Keratinocyte (primary cell): ENCODE data around the gene FRMD4B. TPM values are rescaled to one million over a fixed set of nuclear protein-coding genes. Genes with fewer than 3 reads are reported as not detected.

Experiments used
- DNase-seq: peaks from one replicate; pipeline ENCODE4 v3.0.0-alpha.2; 2011; ENCODE audit warnings: low read depth, missing footprints, low spot score
- FAIRE-seq: peaks from 2 replicates; lab custom pipeline; 2011; peaks lifted over from hg19 to GRCh38; lab: Jason Lieb, UNC
- H2AFZ ChIP-seq: 2 replicates; pipeline ENCODE4 v1.6.0; 2012; ENCODE audit warnings: low read length, control low read depth, inconsistent platforms; ENCODE audit not compliant: control insufficient read depth
- H3K27ac ChIP-seq: 2 replicates; pipeline ENCODE4 v1.5.1; 2011; ENCODE audit warnings: low read length; ENCODE audit not compliant: control insufficient read depth, insufficient read depth
- H3K27me3 ChIP-seq: 3 replicates; pipeline ENCODE4 v1.6.0; 2011; ENCODE audit warnings: low read length; ENCODE audit not compliant: control insufficient read depth, insufficient read depth; ENCODE audit errors: extremely low read depth
- H3K36me3 ChIP-seq, 2 experiments: 2 replicates in 1 of 2; 3 replicates in 1 of 2; pipeline ENCODE4 v1.5.1; 2011; ENCODE audit warnings: low read length in 2 of 2, mild to moderate bottlenecking in 1 of 2; ENCODE audit not compliant: control insufficient read depth in 2 of 2, insufficient read depth in 2 of 2; ENCODE audit errors: extremely low read depth in 1 of 2
- H3K4me1 ChIP-seq: 3 replicates; pipeline ENCODE4 v1.5.1; 2011; ENCODE audit warnings: low read length; ENCODE audit not compliant: control insufficient read depth, insufficient read depth; ENCODE audit errors: extremely low read depth
- H3K4me2 ChIP-seq: 3 replicates; pipeline ENCODE4 v1.6.0; 2011; ENCODE audit warnings: low read depth, low read length; ENCODE audit not compliant: control insufficient read depth, insufficient read depth; ENCODE audit errors: extremely low read depth
- H3K4me3 ChIP-seq, 3 experiments: fragments of 200-600 bp in 1 of 3; sonication (generic) in 1 of 3; 2 replicates in 2 of 3; 3 replicates in 1 of 3; pipeline ENCODE4 v1.5.1; 2011 to 2016; ENCODE audit warnings: low read length in 3 of 3, mild to moderate bottlenecking in 3 of 3, control low read depth in 2 of 3, inconsistent platforms in 1 of 3, low read depth in 1 of 3, mixed read lengths in 1 of 3, mixed run types in 1 of 3, moderate library complexity in 1 of 3; ENCODE audit not compliant: control insufficient read depth in 2 of 3, insufficient read depth in 2 of 3; ENCODE audit errors: extremely low read depth in 1 of 3
- H3K79me2 ChIP-seq: 2 replicates; pipeline ENCODE4 v1.6.0; 2012; ENCODE audit warnings: low read length; ENCODE audit not compliant: control insufficient read depth, insufficient read depth
- H3K9ac ChIP-seq: 3 replicates; pipeline ENCODE4 v1.6.0; 2011; ENCODE audit warnings: low read length; ENCODE audit not compliant: control insufficient read depth, insufficient read depth; ENCODE audit errors: extremely low read depth
- H3K9me1 ChIP-seq: 3 replicates; pipeline ENCODE4 v1.6.0; 2011; ENCODE audit warnings: low read length; ENCODE audit not compliant: control insufficient read depth, insufficient read depth; ENCODE audit errors: extremely low read depth
- H3K9me3 ChIP-seq: 2 replicates; pipeline ENCODE4 v1.5.1; 2012; ENCODE audit warnings: low read depth, low read length; ENCODE audit not compliant: control insufficient read depth
- H4K20me1 ChIP-seq: 3 replicates; pipeline ENCODE4 v1.6.0; 2011; ENCODE audit warnings: low read length; ENCODE audit not compliant: control insufficient read depth, insufficient read depth; ENCODE audit errors: extremely low read depth
- EZH2 ChIP-seq: IDR thresholded peaks from one replicate; pipeline ENCODE4 v1.6.1; 2012; ENCODE audit warnings: inconsistent platforms, mild to moderate bottlenecking, low read length, moderate library complexity
- dilution Hi-C: fragments of 300-500 bp; cut with MboI; formaldehyde crosslinking; loops from one replicate; pipeline ENCODE4 v1.7.0; 2020; ENCODE audit warnings: low sequenced_read_pairs; ENCODE audit not compliant: extremely low pct_ligation_motif_present
- polyA plus RNA-seq, 5 experiments: library from polyadenylated mRNA; depleted of rRNA in 3 of 5; stranded (reverse) in 3 of 5; stranded (forward) in 1 of 5; unstranded in 1 of 5; fragments of >200 nt; gene quantifications; 1 replicate in 1 of 5; 2 replicates in 3 of 5; 3 replicates in 1 of 5; pipeline versions ENCODE4 v1.2.1 to v1.2.3, GENCODE V29; 2011 to 2012; ENCODE audit warnings: missing spikeins in 2 of 5, low read depth in 1 of 5, low replicate concordance in 1 of 5
- TF ChIP-seq, protein P1 (sequence below), 3 experiments: IDR thresholded peaks in 1 of 3; conservative IDR thresholded peaks in 1 of 3; optimal IDR thresholded peaks in 1 of 3; 2 replicates in 2 of 3; 3 replicates in 1 of 3; pipeline versions ENCODE3 to v1.5.1; 2011; ENCODE audit warnings: low read length in 3 of 3, mild to moderate bottlenecking in 3 of 3, moderate library complexity in 2 of 3, control low read depth in 1 of 3, inconsistent platforms in 1 of 3; ENCODE audit not compliant: insufficient read depth in 2 of 3; ENCODE audit errors: extremely low read depth in 1 of 3

The FRMD4B gene
- polyA plus RNA-seq, 1 donor (not counting 4 experiments of a cell fraction or from before 2014, with no cell fraction given) = 48.3 TPM

DNA sequence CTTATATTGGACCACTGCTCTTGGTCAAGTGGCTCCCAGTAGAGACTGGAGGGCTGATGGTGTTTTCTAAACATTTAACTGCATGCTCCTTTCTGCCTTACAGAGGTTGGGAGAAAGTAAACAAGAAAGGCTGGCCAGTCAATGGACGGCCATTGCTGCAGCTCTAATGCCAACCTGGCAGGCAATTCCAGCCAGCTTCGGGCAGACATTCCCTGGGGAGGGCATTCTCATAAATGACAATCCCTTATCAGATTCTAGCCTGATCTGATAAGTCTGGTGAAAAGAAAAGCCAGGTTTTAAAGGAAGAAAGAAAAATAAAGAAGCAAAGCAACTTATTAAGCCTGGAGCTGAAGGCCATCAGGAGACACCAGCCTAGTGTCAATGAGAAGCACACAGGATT is 60.7 kb downstream of the FRMD4B start:
- Histone ChIP-seq H3K9me1 (no peaks in the 10 kb centered on the region), H3K36me3 (peaks cover 1 to 12% of the 10 kb centered on the region in 2 experiments), H3K9me3 (no peaks in the 10 kb centered on the region), H3K4me3 (no peak overlapping the region), H3K9ac (no peak overlapping the region), H3K79me2 (peaks cover 4% of the 10 kb centered on the region), H3K4me2 (no peak overlapping the region), H3K4me1 (peaks cover 16% of the 10 kb centered on the region), H3K27me3 (no peaks in the 10 kb centered on the region), H4K20me1 (no peaks in the 10 kb centered on the region), H2AFZ (no peak overlapping the region), H3K27ac (no peak overlapping the region)
- FAIRE-seq (no peak), DNase-seq (no peak)
- dilution Hi-C loops = no loop called here
- TF ChIP-seq EZH2 = no peak
- TF ChIP-seq, protein P1, sequence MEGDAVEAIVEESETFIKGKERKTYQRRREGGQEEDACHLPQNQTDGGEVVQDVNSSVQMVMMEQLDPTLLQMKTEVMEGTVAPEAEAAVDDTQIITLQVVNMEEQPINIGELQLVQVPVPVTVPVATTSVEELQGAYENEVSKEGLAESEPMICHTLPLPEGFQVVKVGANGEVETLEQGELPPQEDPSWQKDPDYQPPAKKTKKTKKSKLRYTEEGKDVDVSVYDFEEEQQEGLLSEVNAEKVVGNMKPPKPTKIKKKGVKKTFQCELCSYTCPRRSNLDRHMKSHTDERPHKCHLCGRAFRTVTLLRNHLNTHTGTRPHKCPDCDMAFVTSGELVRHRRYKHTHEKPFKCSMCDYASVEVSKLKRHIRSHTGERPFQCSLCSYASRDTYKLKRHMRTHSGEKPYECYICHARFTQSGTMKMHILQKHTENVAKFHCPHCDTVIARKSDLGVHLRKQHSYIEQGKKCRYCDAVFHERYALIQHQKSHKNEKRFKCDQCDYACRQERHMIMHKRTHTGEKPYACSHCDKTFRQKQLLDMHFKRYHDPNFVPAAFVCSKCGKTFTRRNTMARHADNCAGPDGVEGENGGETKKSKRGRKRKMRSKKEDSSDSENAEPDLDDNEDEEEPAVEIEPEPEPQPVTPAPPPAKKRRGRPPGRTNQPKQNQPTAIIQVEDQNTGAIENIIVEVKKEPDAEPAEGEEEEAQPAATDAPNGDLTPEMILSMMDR (optimal IDR thresholded peaks at IDR 0.05 in 1 of 3, IDR thresholded peaks at IDR 0.05 in 1 of 3, conservative IDR thresholded peaks at IDR 0.05 in 1 of 3; ENCODE audit: extremely low read depth in 1 of 3, insufficient read depth in 2 of 3, low read length in 3 of 3) = no peak

DNA sequence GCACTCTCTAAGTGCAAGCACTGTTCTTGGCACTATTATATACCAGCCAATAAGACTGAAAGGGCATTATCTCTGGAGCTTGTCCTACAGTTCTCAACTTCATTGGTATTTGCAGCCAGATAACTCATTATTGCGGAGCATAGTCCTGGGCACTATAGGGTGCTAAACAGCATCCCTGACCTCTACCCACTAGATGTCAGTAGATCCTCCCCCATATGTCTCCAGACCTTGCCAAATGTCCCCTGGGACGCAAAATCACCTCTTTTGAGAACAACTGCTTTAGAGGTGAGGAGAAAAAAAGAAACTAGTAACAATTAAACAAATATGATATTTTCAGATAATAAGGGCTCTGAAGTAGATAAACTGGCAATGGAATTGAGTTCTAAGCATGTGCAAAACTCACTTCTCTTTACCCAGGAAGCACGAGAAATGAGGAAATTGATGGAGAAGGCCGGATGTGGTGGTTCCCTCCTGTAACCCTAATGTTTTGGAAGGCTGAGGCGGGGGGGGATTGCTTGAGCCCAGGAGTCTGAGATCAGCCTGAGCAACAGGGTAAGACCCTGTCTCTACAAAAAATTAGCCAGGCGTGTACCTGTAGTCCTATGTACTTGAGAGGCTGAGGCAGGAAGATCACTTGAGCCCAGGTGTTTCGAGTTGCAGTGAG is 61.4 kb downstream of the FRMD4B start:
- Histone ChIP-seq H3K9me1 (no peaks in the 10 kb centered on the region), H2AFZ (no peak overlapping the region), H4K20me1 (no peaks in the 10 kb centered on the region), H3K4me3 (no peak overlapping the region), H3K4me2 (no peak overlapping the region), H3K27me3 (no peaks in the 10 kb centered on the region), H3K4me1 (peaks cover 16% of the 10 kb centered on the region), H3K9ac (no peak overlapping the region), H3K36me3 (peaks cover 1 to 13% of the 10 kb centered on the region in 2 experiments), H3K9me3 (no peaks in the 10 kb centered on the region), H3K27ac (no peak overlapping the region), H3K79me2 (peaks cover 6% of the 10 kb centered on the region)
- dilution Hi-C loops = no loop called here
- TF ChIP-seq EZH2 = no peak
- TF ChIP-seq, protein P1 (optimal IDR thresholded peaks at IDR 0.05 in 1 of 3, IDR thresholded peaks at IDR 0.05 in 1 of 3, conservative IDR thresholded peaks at IDR 0.05 in 1 of 3; ENCODE audit: extremely low read depth in 1 of 3, insufficient read depth in 2 of 3, low read length in 3 of 3) = peak; percentile 29 to 54 (median 38)
- peak; percentile 44 for FAIRE-seq
- DNase-seq = no peak
